PC-9 (cell line): ENCODE measurements around the gene TCP10L. TPM values are rescaled to one million over a fixed set of nuclear protein-coding genes. Genes with fewer than 3 reads are reported as not detected.
A peak's percentile ranks its signal among the peaks of the same experiment; 100 is the strongest.
"Not testable (repeated sequence)": the region's sequence is repeated elsewhere in the genome, so short reads cannot be mapped to it uniquely, and the experiment has no call there.

ENCODE experiments used
- Bru-seq: library from RNA; stranded (reverse); fragments of 400-500 nt; gene quantifications from one replicate; lab custom pipeline; 2021; lab: Mats Ljungman, UMichigan
- BruChase-seq, 2 experiments: library from RNA; stranded (reverse); fragments of 400-500 nt; gene quantifications; one replicate each; lab custom pipeline; 2021; lab: Mats Ljungman, UMichigan
- BruUV-seq: library from RNA; stranded (reverse); fragments of 400-500 nt; replicated peaks from 2 replicates; lab custom pipeline; 2021; lab: Mats Ljungman, UMichigan
- CTCF ChIA-PET: fragments of 300-600 bp; sonication (Branson Sonifier 250); formaldehyde crosslinking; loops from one replicate; lab custom pipeline; 2022; ENCODE audit warnings: antibody characterized with exemption; lab: Charles Lee
- POLR2A ChIA-PET: fragments of 300-600 bp; sonication (Branson Sonifier 250); formaldehyde crosslinking; loops from one replicate; lab custom pipeline; 2022; ENCODE audit warnings: antibody characterized with exemption; ENCODE audit not compliant: unreplicated experiment; lab: Charles Lee
- DNase-seq, 2 experiments: peaks; one replicate each; pipeline versions ENCODE4 v3.0.0 to v3.0.0-alpha.2; 2015 to 2022; ENCODE audit warnings: mixed read lengths in 1 of 2
- H2AFZ ChIP-seq: fragments of 200-600 bp; sonication (generic); 2 replicates; pipeline ENCODE4 v1.8.1; 2017; ENCODE audit warnings: antibody characterized with exemption
- H3F3A ChIP-seq: fragments of 200-600 bp; sonication (generic); 2 replicates; pipeline ENCODE4 v1.8.1; 2017; ENCODE audit warnings: antibody characterized with exemption, mild to moderate bottlenecking, low read depth; ENCODE audit not compliant: insufficient read depth
- H3K27ac ChIP-seq: fragments of 200-600 bp; sonication (generic); 2 replicates; pipeline ENCODE4 v1.6.1; 2016; ENCODE audit warnings: mixed run types
- H3K27me3 ChIP-seq: fragments of 200-600 bp; sonication (generic); 2 replicates; pipeline ENCODE4 v1.6.1; 2016; ENCODE audit warnings: low read depth, mixed run types; ENCODE audit not compliant: insufficient read depth
- H3K36me3 ChIP-seq: fragments of 200-600 bp; sonication (generic); 2 replicates; pipeline ENCODE4 v1.6.1; 2016; ENCODE audit warnings: low read depth, mixed run types
- H3K4me1 ChIP-seq: fragments of 200-600 bp; sonication (generic); replicated peaks from 2 replicates; pipeline ENCODE4 v1.6.1; 2016; ENCODE audit warnings: mixed run types; ENCODE audit not compliant: insufficient read depth
- H3K4me2 ChIP-seq: fragments of 200-600 bp; sonication (generic); 2 replicates; pipeline ENCODE4 v1.6.1; 2017; ENCODE audit warnings: mixed run types
- H3K4me3 ChIP-seq: fragments of 200-600 bp; sonication (generic); 2 replicates; pipeline ENCODE4 v1.6.1; 2016; ENCODE audit warnings: mixed run types
- H3K79me2 ChIP-seq: fragments of 200-600 bp; sonication (generic); 2 replicates; pipeline ENCODE4 v1.6.1; 2017; ENCODE audit warnings: low read depth, mixed run types
- H3K9me2 ChIP-seq: fragments of 200-600 bp; sonication (generic); 2 replicates; pipeline ENCODE4 v1.8.1; 2017; ENCODE audit warnings: mild to moderate bottlenecking; ENCODE audit not compliant: insufficient read depth
- H3K9me3 ChIP-seq: fragments of 200-600 bp; sonication (generic); 2 replicates; pipeline ENCODE4 v1.8.1; 2016; ENCODE audit warnings: low read depth; ENCODE audit not compliant: insufficient read depth
- H4K20me1 ChIP-seq: fragments of 200-600 bp; sonication (generic); 2 replicates; pipeline ENCODE4 v1.8.1; 2017; ENCODE audit not compliant: insufficient read depth
- EZH2 ChIP-seq: fragments of 200-600 bp; sonication (generic); IDR thresholded peaks from 2 replicates; pipeline ENCODE4 v1.8.0; 2017; ENCODE audit warnings: antibody characterized with exemption, low read depth
- intact Hi-C: fragments of 100-400 bp; cut with micrococcal nuclease; formaldehyde crosslinking; loops from one replicate; pipeline ENCODE4 v1.10.0; 2022; ENCODE audit not compliant: unreplicated experiment
- long read RNA-seq: library from polyadenylated mRNA; stranded (forward); transcript quantifications from one replicate; pipeline ENCODE4 v2.0.0, GENCODE V29; 2022
- total RNA-seq: library from RNA; stranded (reverse); gene quantifications from 2 replicates; pipeline ENCODE4 v1.2.3, GENCODE V29; 2021
- TF ChIP-seq, protein P1 (sequence below): fragments of 200-600 bp; sonication (generic); conservative IDR thresholded peaks from 2 replicates; pipeline ENCODE4 v1.6.1; 2017; ENCODE audit warnings: mixed run types, antibody characterized with exemption, mild to moderate bottlenecking, moderate library complexity

TCP10L gene, protein sequence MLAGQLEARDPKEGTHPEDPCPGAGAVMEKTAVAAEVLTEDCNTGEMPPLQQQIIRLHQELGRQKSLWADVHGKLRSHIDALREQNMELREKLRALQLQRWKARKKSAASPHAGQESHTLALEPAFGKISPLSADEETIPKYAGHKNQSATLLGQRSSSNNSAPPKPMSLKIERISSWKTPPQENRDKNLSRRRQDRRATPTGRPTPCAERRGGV
- total RNA-seq (0.68 TPM in 1 of 2 replicates, not detected in the other), Bru-seq, nascent RNA (percentile 8 among the genes with signal in this experiment), BruChase-seq, experiment 1, labeled RNA remaining after a 2-hour chase (percentile 26 among the genes with signal in this experiment), BruChase-seq, experiment 2, labeled RNA remaining after a 6-hour chase (percentile 19 among the genes with signal in this experiment)
- long read RNA-seq, result 0 reads

DNA sequence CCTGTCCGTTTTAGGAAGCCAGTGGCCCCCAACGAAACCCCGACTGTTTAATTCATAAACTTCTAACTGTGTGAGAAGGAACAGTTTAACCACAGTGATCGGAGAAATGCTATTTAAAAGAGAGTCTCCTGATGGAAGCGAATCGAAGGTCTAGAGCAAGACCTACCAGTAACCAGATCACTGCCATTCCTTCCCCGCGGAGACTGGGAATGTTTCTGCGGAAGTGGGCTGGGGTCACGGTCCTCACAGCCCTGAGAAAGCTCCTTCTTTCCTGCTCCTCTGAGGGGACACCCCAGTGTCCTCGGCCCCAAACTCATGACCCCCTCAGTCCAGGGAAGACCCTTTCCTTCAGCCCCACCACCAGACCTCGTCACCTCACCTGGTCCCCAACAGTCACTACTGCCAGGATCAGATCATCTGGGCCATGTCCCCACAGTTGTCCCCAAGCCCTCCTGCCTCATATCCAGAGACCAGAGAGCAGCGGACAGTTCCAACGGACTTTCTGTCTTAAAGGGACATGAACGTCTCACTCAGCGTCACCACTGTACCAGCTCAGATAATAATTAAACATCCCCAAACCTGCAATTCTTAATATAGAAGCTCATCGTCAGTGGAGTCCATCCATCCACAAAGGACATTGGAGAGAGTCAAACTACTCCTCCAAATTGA is at the start of gene TCP10L:
Gene TCP10L, minus strand, starts transcription at position 482 of the 669 bp plus-strand sequence. CDS start 1,219 bp downstream, outside the sequence.
- POLR2A ChIA-PET, result no interaction called here
- Histone ChIP-seq H3K27me3 (peaks cover 21% of the 10 kb centered on the region), H3F3A (no peaks in the 10 kb centered on the region), H3K79me2 (no peaks in the 10 kb centered on the region), H3K36me3 (no peaks in the 10 kb centered on the region), H3K4me2 (no peak within 1 kb of the TSS), H3K27ac (no peak within 1 kb of the TSS), H3K4me1 (no peaks in the 10 kb centered on the region), H3K4me3 (no peak within 1 kb of the TSS), H3K9me3 (no peaks in the 10 kb centered on the region), H3K9me2 (no peaks in the 10 kb centered on the region), H2AFZ (no peak within 1 kb of the TSS), H4K20me1 (no peaks in the 10 kb centered on the region)
- DNase-seq, result no peak
- no TSS peak for BruUV-seq
- CTCF ChIA-PET, result no interaction called here
- intact Hi-C loops, result no loop called here
- TF ChIP-seq, protein P1, sequence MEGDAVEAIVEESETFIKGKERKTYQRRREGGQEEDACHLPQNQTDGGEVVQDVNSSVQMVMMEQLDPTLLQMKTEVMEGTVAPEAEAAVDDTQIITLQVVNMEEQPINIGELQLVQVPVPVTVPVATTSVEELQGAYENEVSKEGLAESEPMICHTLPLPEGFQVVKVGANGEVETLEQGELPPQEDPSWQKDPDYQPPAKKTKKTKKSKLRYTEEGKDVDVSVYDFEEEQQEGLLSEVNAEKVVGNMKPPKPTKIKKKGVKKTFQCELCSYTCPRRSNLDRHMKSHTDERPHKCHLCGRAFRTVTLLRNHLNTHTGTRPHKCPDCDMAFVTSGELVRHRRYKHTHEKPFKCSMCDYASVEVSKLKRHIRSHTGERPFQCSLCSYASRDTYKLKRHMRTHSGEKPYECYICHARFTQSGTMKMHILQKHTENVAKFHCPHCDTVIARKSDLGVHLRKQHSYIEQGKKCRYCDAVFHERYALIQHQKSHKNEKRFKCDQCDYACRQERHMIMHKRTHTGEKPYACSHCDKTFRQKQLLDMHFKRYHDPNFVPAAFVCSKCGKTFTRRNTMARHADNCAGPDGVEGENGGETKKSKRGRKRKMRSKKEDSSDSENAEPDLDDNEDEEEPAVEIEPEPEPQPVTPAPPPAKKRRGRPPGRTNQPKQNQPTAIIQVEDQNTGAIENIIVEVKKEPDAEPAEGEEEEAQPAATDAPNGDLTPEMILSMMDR, result no peak
- TF ChIP-seq EZH2, result no peak

DNA sequence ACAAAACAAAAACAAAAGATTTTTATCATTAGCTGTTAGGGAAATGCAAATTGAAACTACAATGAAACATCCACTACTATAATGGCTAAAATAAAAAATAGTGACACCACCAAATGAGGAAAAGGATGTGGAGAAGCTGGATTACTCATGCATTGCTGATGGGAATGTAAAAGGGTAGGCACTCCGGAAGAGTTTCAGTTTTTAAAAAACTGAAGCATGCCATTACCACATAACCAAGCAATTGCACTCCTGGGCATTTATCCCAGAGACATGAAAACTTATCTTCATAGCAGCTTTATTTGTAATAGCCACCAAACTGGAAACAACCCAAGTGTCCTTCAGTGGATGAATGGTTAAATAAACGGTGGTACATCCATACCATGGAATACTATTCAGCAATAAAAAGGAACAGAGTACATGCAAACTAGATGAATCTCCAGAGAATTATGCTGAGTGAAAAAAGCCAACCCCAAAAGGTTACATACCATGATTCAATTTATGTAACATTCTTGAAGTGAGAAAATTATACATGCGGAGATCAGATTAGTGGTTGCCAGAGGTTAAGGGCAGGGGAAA is 41.4 kb upstream of the TCP10L start:
- no peaks in the 10 kb centered on the region for H3K36me3 ChIP-seq
- H2AFZ ChIP-seq, result no peak overlapping the region
- H3K27me3 ChIP-seq, result no peaks in the 10 kb centered on the region
- DNase-seq, result no peak
- no peaks in the 10 kb centered on the region for H3K9me3 ChIP-seq
- H3K79me2 ChIP-seq, result no peaks in the 10 kb centered on the region
- no peaks in the 10 kb centered on the region for H4K20me1 ChIP-seq
- peaks cover 8% of the 10 kb centered on the region; the same call in 1 of the 2 replicates for H3F3A ChIP-seq
- H3K4me1 ChIP-seq, result no peaks in the 10 kb centered on the region
- H3K9me2 ChIP-seq, result no peaks in the 10 kb centered on the region
- no peak overlapping the region for H3K4me3 ChIP-seq
- BruUV-seq, result no TSS peak
- H3K27ac ChIP-seq, result no peak overlapping the region
- POLR2A ChIA-PET, result no interaction called here
- H3K4me2 ChIP-seq, result no peak overlapping the region
- intact Hi-C loops, result no loop called here
- CTCF ChIA-PET, result no interaction called here
- TF ChIP-seq, protein P1, result no peak
- TF ChIP-seq EZH2, result no peak

DNA sequence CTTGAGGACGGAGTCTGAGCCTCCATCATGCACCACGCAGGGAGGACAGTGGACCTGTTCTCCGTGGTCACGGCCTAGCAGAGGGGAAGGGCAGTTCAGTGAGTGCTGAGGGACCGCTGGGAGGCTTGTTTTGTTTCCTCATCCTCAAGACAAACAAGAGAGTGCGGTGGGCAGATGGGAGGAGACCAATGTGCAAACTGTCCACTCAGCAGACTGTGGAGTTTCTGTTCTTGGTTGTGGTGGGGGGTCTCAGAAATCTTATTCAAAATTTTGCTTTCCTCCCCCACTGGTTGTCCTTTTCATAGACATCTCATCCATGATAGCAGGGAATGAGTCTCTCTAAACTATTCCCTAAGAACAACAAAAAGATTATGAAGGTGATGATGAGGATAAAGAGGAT is 32.9 kb upstream of the TCP10L start:
- H3K4me3 ChIP-seq, H3K4me1 ChIP-seq, CTCF ChIA-PET, H3K27me3 ChIP-seq, H4K20me1 ChIP-seq, H3K4me2 ChIP-seq, H3K27ac ChIP-seq, H3K36me3 ChIP-seq, H3F3A ChIP-seq, DNase-seq, BruUV-seq, H3K79me2 ChIP-seq, H3K9me2 ChIP-seq, H2AFZ ChIP-seq, POLR2A ChIA-PET, H3K9me3 ChIP-seq, intact Hi-C loops: not testable (repeated sequence)
